ENCODE measurements around the gene FGD3. TPM values are rescaled to one million over a fixed set of nuclear protein-coding genes. Genes with fewer than 3 reads are reported as not detected.

FGD3 gene
- total RNA-seq, 1 experiment from 2014 or later: 26.6 TPM

- no peaks in the 10 kb centered on the region for H3K27me3 ChIP-seq (replicated peaks; ENCODE audit: control insufficient read depth, insufficient read depth, low read length)
- POLR2A ChIA-PET: no interaction called here
- no peak overlapping the region for H3K4me3 ChIP-seq (ENCODE audit: low read depth, low read length)
- no peaks in the 10 kb centered on the region for H3K9me3 ChIP-seq
- TF ChIP-seq, protein P1, sequence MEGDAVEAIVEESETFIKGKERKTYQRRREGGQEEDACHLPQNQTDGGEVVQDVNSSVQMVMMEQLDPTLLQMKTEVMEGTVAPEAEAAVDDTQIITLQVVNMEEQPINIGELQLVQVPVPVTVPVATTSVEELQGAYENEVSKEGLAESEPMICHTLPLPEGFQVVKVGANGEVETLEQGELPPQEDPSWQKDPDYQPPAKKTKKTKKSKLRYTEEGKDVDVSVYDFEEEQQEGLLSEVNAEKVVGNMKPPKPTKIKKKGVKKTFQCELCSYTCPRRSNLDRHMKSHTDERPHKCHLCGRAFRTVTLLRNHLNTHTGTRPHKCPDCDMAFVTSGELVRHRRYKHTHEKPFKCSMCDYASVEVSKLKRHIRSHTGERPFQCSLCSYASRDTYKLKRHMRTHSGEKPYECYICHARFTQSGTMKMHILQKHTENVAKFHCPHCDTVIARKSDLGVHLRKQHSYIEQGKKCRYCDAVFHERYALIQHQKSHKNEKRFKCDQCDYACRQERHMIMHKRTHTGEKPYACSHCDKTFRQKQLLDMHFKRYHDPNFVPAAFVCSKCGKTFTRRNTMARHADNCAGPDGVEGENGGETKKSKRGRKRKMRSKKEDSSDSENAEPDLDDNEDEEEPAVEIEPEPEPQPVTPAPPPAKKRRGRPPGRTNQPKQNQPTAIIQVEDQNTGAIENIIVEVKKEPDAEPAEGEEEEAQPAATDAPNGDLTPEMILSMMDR (IDR thresholded peaks at IDR 0.05; ENCODE audit: insufficient read depth in 1 of 2, low read depth in 1 of 2, low read length in 1 of 2, severe bottlenecking in 1 of 2, unreplicated experiment in 1 of 2): no peak
- Mint-ChIP-seq H3K4me3 (ENCODE audit: unreplicated experiment) (no peak overlapping the region), H3K27me3 (ENCODE audit: insufficient read depth, unreplicated experiment) (no peaks in the 10 kb centered on the region), H3K9me3 (ENCODE audit: unreplicated experiment) (no peaks in the 10 kb centered on the region), H3K36me3 (ENCODE audit: insufficient read depth, unreplicated experiment) (peaks cover 7% of the 10 kb centered on the region), H3K4me1 (ENCODE audit: low read depth, unreplicated experiment) (no peaks in the 10 kb centered on the region), H3K27ac (ENCODE audit: unreplicated experiment) (no peak overlapping the region)
- no peaks in the 10 kb centered on the region; the same call in none of the 2 replicates for H3K36me3 ChIP-seq (ENCODE audit: control insufficient read depth, insufficient read depth, low read length)
- intact Hi-C loops (cut with micrococcal nuclease; ENCODE audit: unreplicated experiment): no loop called here
- DNase-seq: no peak
- CTCF ChIA-PET: no interaction called here
- no peaks in the 10 kb centered on the region for H3K4me1 ChIP-seq
- BruUV-seq (replicated peaks): no TSS peak
These were observed 79.3 kb downstream of the FGD3 start for GRCh38 chr9:93026640-93027039.

GRCh38 chr9:93027750-93028149, 80.4 kb downstream of the FGD3 start:
- no peaks in the 10 kb centered on the region for H3K9me3 ChIP-seq
- Mint-ChIP-seq H3K9me3 (ENCODE audit: unreplicated experiment) (no peaks in the 10 kb centered on the region), H3K4me1 (ENCODE audit: low read depth, unreplicated experiment) (no peaks in the 10 kb centered on the region), H3K36me3 (ENCODE audit: insufficient read depth, unreplicated experiment) (peaks cover 7% of the 10 kb centered on the region), H3K27me3 (ENCODE audit: insufficient read depth, unreplicated experiment) (no peaks in the 10 kb centered on the region), H3K27ac (ENCODE audit: unreplicated experiment) (no peak overlapping the region), H3K4me3 (ENCODE audit: unreplicated experiment) (no peak overlapping the region)
- TF ChIP-seq, protein P1 (IDR thresholded peaks at IDR 0.05; ENCODE audit: insufficient read depth in 1 of 2, low read depth in 1 of 2, low read length in 1 of 2, severe bottlenecking in 1 of 2, unreplicated experiment in 1 of 2): no peak
- CTCF ChIA-PET: no interaction called here
- no peaks in the 10 kb centered on the region; the same call in none of the 2 replicates for H3K36me3 ChIP-seq (ENCODE audit: control insufficient read depth, insufficient read depth, low read length)
- no peaks in the 10 kb centered on the region for H3K4me1 ChIP-seq
- DNase-seq: no peak
- no peaks in the 10 kb centered on the region for H3K27me3 ChIP-seq (replicated peaks; ENCODE audit: control insufficient read depth, insufficient read depth, low read length)
- H3K4me3 ChIP-seq (ENCODE audit: low read depth, low read length): no peak overlapping the region
- POLR2A ChIA-PET: no interaction called here
- intact Hi-C loops (cut with micrococcal nuclease; ENCODE audit: unreplicated experiment): no loop called here
- BruUV-seq (replicated peaks): no TSS peak

DNA sequence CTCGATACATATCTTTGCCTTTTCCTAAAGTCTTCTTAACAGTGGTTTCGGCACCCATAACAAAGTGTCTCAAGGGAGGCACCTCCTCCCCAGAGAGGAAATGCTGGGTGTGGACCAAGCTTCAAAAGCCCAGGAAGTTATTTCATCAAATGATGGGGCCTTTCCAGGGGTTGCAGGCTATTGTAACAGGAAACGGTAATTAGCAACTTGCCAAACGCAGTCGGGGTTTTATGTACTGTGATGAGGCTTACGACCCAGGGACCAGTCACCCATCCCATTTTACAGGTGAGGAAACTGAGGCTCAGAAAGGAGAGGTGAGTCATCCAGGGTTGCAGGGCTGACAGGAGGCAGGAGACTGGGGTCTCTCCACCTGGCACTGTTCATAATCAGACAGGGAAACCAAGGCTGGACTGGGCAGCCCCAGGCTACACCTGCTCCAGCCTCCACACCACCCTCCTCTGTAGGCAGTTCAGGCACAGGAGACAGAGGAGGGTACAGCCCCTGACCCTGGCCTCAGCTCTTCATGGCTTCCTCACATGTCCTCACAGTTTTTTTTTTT, 81.2 kb downstream of the FGD3 start:
- ChIA-PET POLR2A (no interaction called here), CTCF (no interaction called here)
- H3K36me3 Mint-ChIP-seq (ENCODE audit: insufficient read depth, unreplicated experiment): peaks cover 7% of the 10 kb centered on the region
- no peak overlapping the region for H3K4me3 Mint-ChIP-seq (ENCODE audit: unreplicated experiment)
- intact Hi-C loops (cut with micrococcal nuclease; ENCODE audit: unreplicated experiment): no loop called here
- H3K4me1 Mint-ChIP-seq (ENCODE audit: low read depth, unreplicated experiment): no peaks in the 10 kb centered on the region
- Histone ChIP-seq H3K4me1 (no peaks in the 10 kb centered on the region), H3K9me3 (no peaks in the 10 kb centered on the region), H3K36me3 (ENCODE audit: control insufficient read depth, insufficient read depth, low read length) (no peaks in the 10 kb centered on the region; the same call in none of the 2 replicates), H3K4me3 (ENCODE audit: low read depth, low read length) (no peak overlapping the region), H3K27me3 (replicated peaks; ENCODE audit: control insufficient read depth, insufficient read depth, low read length) (no peaks in the 10 kb centered on the region)
- TF ChIP-seq, protein P1 (IDR thresholded peaks at IDR 0.05; ENCODE audit: insufficient read depth in 1 of 2, low read depth in 1 of 2, low read length in 1 of 2, severe bottlenecking in 1 of 2, unreplicated experiment in 1 of 2): no peak
- H3K27me3 Mint-ChIP-seq (ENCODE audit: insufficient read depth, unreplicated experiment): no peaks in the 10 kb centered on the region
- no peak overlapping the region for H3K27ac Mint-ChIP-seq (ENCODE audit: unreplicated experiment)
- no peaks in the 10 kb centered on the region for H3K9me3 Mint-ChIP-seq (ENCODE audit: unreplicated experiment)
- BruUV-seq (replicated peaks): no TSS peak
- DNase-seq: no peak
